Measurements from ENCODE around the gene OR2V1.
"Not testable (repeated sequence)": the region's sequence is repeated elsewhere in the genome, so short reads cannot be mapped to it uniquely, and the experiment has no call there.

Gene OR2V1

GRCh38 chr5:181101930-181102674 lies 28.9 kb downstream of the OR2V1 start:
- not testable (repeated sequence) for DNase-seq

GRCh38 chr5:181101030-181101641 lies 29.8 kb downstream of the OR2V1 start:
- not testable (repeated sequence) for DNase-seq

GRCh38 chr5:181100121-181100875 lies 30.7 kb downstream of the OR2V1 start:
- no peak for DNase-seq

- no peak for DNase-seq
Measured at GRCh38 chr5:181099602-181100086, 31.3 kb downstream of the OR2V1 start.

GRCh38 chr5:181098762-181099601 lies 32.0 kb downstream of the OR2V1 start:
- no peak for DNase-seq

GRCh38 chr5:181097759-181098491 lies 33.0 kb downstream of the OR2V1 start:
- DNase-seq, result not testable (repeated sequence)

GRCh38 chr5:181097383-181097753 lies 33.6 kb downstream of the OR2V1 start:
- DNase-seq, result not testable (repeated sequence)

- DNase-seq, result not testable (repeated sequence)
Measured at GRCh38 chr5:181096721-181097382, 34.1 kb downstream of the OR2V1 start.

- not testable (repeated sequence) for DNase-seq
Measured at GRCh38 chr5:181095162-181095561, 35.8 kb downstream of the OR2V1 start.

GRCh38 chr5:181092428-181092827 lies 38.5 kb downstream of the OR2V1 start:
- DNase-seq, result no peak

GRCh38 chr5:181088289-181088688 lies 42.7 kb downstream of the OR2V1 start:
- no peak for DNase-seq

- no peak for DNase-seq
Measured at GRCh38 chr5:181087309-181087708, 43.7 kb downstream of the OR2V1 start.

- no peak for DNase-seq
Measured at GRCh38 chr5:181086884-181087205, 44.1 kb downstream of the OR2V1 start.

- no peak for DNase-seq
Measured at GRCh38 chr5:181086026-181086883, 44.7 kb downstream of the OR2V1 start.

GRCh38 chr5:181084621-181085195 lies 46.3 kb downstream of the OR2V1 start:
- no peak for DNase-seq

GRCh38 chr5:181081989-181082388 lies 49.0 kb downstream of the OR2V1 start:
- DNase-seq, result no peak

GRCh38 chr5:181076920-181077319 lies 54.0 kb downstream of the OR2V1 start:
- no peak for DNase-seq
